Measurements from ENCODE around the gene CYP27A1.

The CYP27A1 gene

GRCh38 chr2:218798767-218799504 is 17.0 kb downstream of the CYP27A1 start:
- H3K27ac Mint-ChIP-seq: no peak overlapping the region
- no peaks in the 10 kb centered on the region for H3K36me3 Mint-ChIP-seq (ENCODE audit: low read depth)
- no peak overlapping the region for H3K4me3 Mint-ChIP-seq
- peaks cover 13% of the 10 kb centered on the region for H3K4me1 Mint-ChIP-seq
- H3K27me3 Mint-ChIP-seq (ENCODE audit: low read depth): no peaks in the 10 kb centered on the region
- H3K9me3 Mint-ChIP-seq: no peaks in the 10 kb centered on the region
- TF ChIP-seq CTCF (IDR thresholded peaks at IDR 0.05; ENCODE audit: unreplicated experiment in 3 of 3): no peak

- H3K9me3 Mint-ChIP-seq: no peaks in the 10 kb centered on the region
- no peaks in the 10 kb centered on the region for H3K27me3 Mint-ChIP-seq (ENCODE audit: low read depth)
- no peak overlapping the region for H3K27ac Mint-ChIP-seq
- H3K4me3 Mint-ChIP-seq: no peak overlapping the region
- H3K36me3 Mint-ChIP-seq (ENCODE audit: low read depth): peaks cover 4% of the 10 kb centered on the region
- peaks cover 13% of the 10 kb centered on the region for H3K4me1 Mint-ChIP-seq
- TF ChIP-seq CTCF (IDR thresholded peaks at IDR 0.05; ENCODE audit: unreplicated experiment in 3 of 3): no peak
Measured at GRCh38 chr2:218799990-218800389, 18.0 kb downstream of the CYP27A1 start.

- H3K27ac Mint-ChIP-seq: no peak overlapping the region
- H3K27me3 Mint-ChIP-seq (ENCODE audit: low read depth): no peaks in the 10 kb centered on the region
- H3K4me3 Mint-ChIP-seq: no peak overlapping the region
- peaks cover 30% of the 10 kb centered on the region for H3K4me1 Mint-ChIP-seq
- no peak for TF ChIP-seq CTCF (IDR thresholded peaks at IDR 0.05; ENCODE audit: unreplicated experiment in 3 of 3)
- H3K9me3 Mint-ChIP-seq: peaks cover 7% of the 10 kb centered on the region
- H3K36me3 Mint-ChIP-seq (ENCODE audit: low read depth): peaks cover 8% of the 10 kb centered on the region
Measured at GRCh38 chr2:218802386-218802994, 20.5 kb downstream of the CYP27A1 start.

DNA sequence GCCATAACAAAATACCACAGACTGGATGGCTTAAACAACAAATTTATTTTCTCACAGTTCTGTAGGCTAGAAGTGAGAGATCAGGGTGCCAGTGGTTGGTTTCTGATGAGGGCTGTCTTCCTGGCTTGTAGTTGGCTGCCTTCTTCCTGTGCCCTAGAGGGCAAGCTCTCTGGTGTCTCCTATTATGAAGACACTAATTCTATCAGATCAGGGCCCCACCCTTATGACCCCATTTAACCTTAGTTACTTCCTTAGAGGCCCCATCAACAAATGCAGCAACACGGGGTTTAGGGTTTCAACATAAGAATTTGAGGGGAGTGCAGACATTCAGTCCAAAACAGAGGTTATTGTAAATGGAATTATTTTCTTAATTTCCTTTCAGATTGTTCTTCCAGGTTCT is 22.9 kb downstream of the CYP27A1 start:
- Mint-ChIP-seq H3K4me3 (no peak overlapping the region), H3K9me3 (peaks cover 7% of the 10 kb centered on the region), H3K4me1 (peaks cover 27% of the 10 kb centered on the region), H3K27ac (peak overlapping the region in 1 of 3 experiments; percentile 3), H3K27me3 (ENCODE audit: low read depth) (no peaks in the 10 kb centered on the region), H3K36me3 (ENCODE audit: low read depth) (peaks cover 8% of the 10 kb centered on the region)
- no peak for TF ChIP-seq CTCF (IDR thresholded peaks at IDR 0.05; ENCODE audit: unreplicated experiment in 3 of 3)

DNA sequence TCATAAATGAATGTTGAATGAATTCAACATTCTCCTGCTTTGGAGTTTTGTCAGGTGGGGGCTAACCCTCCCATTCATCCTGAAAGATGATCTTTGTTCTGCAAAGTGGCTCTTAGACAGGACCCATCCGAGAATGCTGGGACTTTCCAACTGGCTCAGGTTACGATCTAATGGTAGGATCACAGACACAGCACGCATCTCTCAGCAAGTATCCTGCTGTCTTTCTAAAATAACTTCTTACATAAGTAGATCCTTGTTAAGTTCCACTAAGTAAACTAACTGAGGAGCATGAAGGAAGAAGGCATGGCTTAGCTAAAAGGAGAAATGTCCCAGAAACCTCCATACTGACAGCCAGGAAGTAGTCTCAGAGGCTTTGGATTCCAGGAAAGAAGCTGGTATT is 23.7 kb downstream of the CYP27A1 start:
- Mint-ChIP-seq H3K27ac (peak overlapping the region; percentile 79 to 91 (median 84)), H3K4me3 (peak overlapping the region in 1 of 3 experiments; percentile 34), H3K9me3 (peaks cover 7% of the 10 kb centered on the region), H3K4me1 (peaks cover 27% of the 10 kb centered on the region), H3K27me3 (ENCODE audit: low read depth) (no peaks in the 10 kb centered on the region), H3K36me3 (ENCODE audit: low read depth) (peaks cover 8% of the 10 kb centered on the region)
- TF ChIP-seq CTCF (IDR thresholded peaks at IDR 0.05; ENCODE audit: unreplicated experiment in 3 of 3): no peak
